Measurements from ENCODE around the gene ADAMTS17.

- TF ChIP-seq CTCF (IDR thresholded peaks at IDR 0.05) (no peak), EZH2 (IDR thresholded peaks at IDR 0.05) (no peak), EZH2phosphoT487 (IDR thresholded peaks at IDR 0.05) (no peak)
Measured at GRCh38 chr15:100129677-100130076, 212.1 kb downstream of the ADAMTS17 start.

All from neural progenitor cell (in vitro differentiated cells).